Transverse colon (tissue), 4 donors: ENCODE data around the gene OSBPL6. TPM values are rescaled to one million over a fixed set of nuclear protein-coding genes. Genes with fewer than 3 reads are reported as not detected.

Experiments used
- DNase-seq: peaks from one replicate; pipeline ENCODE4 v3.0.0-alpha.2; 2019
- H3K27ac ChIP-seq, 4 donors: fragments of 200-600 bp; sonication (generic); 2 replicates each; pipeline ENCODE4 v1.5.1; 2016 to 2018; ENCODE audit warnings: inconsistent platforms in 4 of 4
- H3K27me3 ChIP-seq: fragments of 200-600 bp; sonication (generic); 2 replicates; pipeline ENCODE4 v1.5.1; 2017; ENCODE audit warnings: inconsistent platforms
- H3K36me3 ChIP-seq, 4 donors: fragments of 200-600 bp; sonication (generic); 2 replicates each; pipeline ENCODE4 v1.5.1; 2017 to 2019; ENCODE audit warnings: inconsistent platforms in 4 of 4
- H3K4me1 ChIP-seq, 4 donors: fragments of 200-600 bp; sonication (generic); 2 replicates each; pipeline ENCODE4 v1.5.1; 2017 to 2020; ENCODE audit warnings: inconsistent platforms in 4 of 4
- H3K4me3 ChIP-seq, 4 donors: fragments of 200-600 bp; sonication (generic); 1 replicate in 1 of 4; 2 replicates in 3 of 4; pipeline versions ENCODE4 v1.5.1 to v1.6.1; 2017 to 2019; ENCODE audit warnings: inconsistent platforms in 4 of 4
- H3K9me3 ChIP-seq, 2 donors: fragments of 200-600 bp; sonication (generic); 2 replicates each; pipeline ENCODE4 v1.5.1; 2017 to 2019; ENCODE audit warnings: inconsistent platforms in 2 of 2
- CTCF ChIP-seq, 5 experiments: fragments of 200-600 bp in 3 of 5; fragments of 450-650 bp in 2 of 5; sonication (generic) in 3 of 5; IDR thresholded peaks; 1 replicate in 2 of 5; 2 replicates in 3 of 5; pipeline ENCODE4 v1.5.1; 2016 to 2017; ENCODE audit warnings: antibody characterized with exemption in 5 of 5, inconsistent platforms in 3 of 5, mild to moderate bottlenecking in 2 of 5, moderate library complexity in 1 of 5
- EP300 ChIP-seq: sonication (generic); formaldehyde crosslinking; IDR thresholded peaks from one replicate; pipeline ENCODE4 v1.6.1; 2017; ENCODE audit warnings: antibody characterized with exemption, low read depth
- POLR2A ChIP-seq: fragments of 450-650 bp; IDR thresholded peaks from one replicate; pipeline ENCODE4 v1.6.1; 2016; ENCODE audit warnings: antibody characterized with exemption, mild to moderate bottlenecking, moderate library complexity
- POLR2AphosphoS5 ChIP-seq, 3 donors: sonication (generic); formaldehyde crosslinking; IDR thresholded peaks; one replicate each; pipeline ENCODE4 v1.6.1; 2016; ENCODE audit warnings: antibody characterized with exemption in 3 of 3
- WGBS, 2 donors: methylation state at CpG; one replicate each; pipeline ENCODE4 v1.1.5; 2018; ENCODE audit warnings: low coverage in 1 of 2; 5-methylcytosine and 5-hydroxymethylcytosine counted together
- in situ Hi-C, 4 donors: fragments of 200-750 bp; cut with MboI; loops; one replicate each; pipeline versions ENCODE4 v1.15.0 to v1.15.1; 2017; ENCODE audit warnings: low sequenced_read_pairs in 3 of 4, low pct_ligation_motif_present in 1 of 4, low pct_unique_long_range_greater_than_20kb in 1 of 4
- intact Hi-C: fragments of 100-400 bp; cut with DNase I; formaldehyde crosslinking; loops from one replicate; pipeline ENCODE4 v1.15.1; 2023; ENCODE audit warnings: low total_unique reads
- total RNA-seq, 4 donors: library from RNA; depleted of rRNA; stranded (reverse); fragments of >200 nt; gene quantifications; one replicate each; pipeline ENCODE4 v1.1.0, GENCODE V29; 2016

OSBPL6 gene
- total RNA-seq, 4 donors from 2014 or later = 0.95 to 4.0 (median 2.5) TPM

GRCh38 chr2:178295906-178296305 is 101.6 kb downstream of the OSBPL6 start:
- no peak for DNase-seq
- TF ChIP-seq CTCF (IDR thresholded peaks at IDR 0.05) (no peak), EP300 (no peak), POLR2AphosphoS5 (IDR thresholded peaks at IDR 0.05) (no peak), POLR2A (no peak)
- H3K9me3 ChIP-seq = no peaks in the 10 kb centered on the region
- no peaks in the 10 kb centered on the region for H3K36me3 ChIP-seq
- H3K27ac ChIP-seq = no peak overlapping the region
- H3K27me3 ChIP-seq = no peaks in the 10 kb centered on the region
- WGBS, 2 donors = 85 to 100% methylated on average over 1 to 3 of the region's 3 CpGs
- H3K4me3 ChIP-seq = no peak overlapping the region
- intact Hi-C loops (no loop called here), in situ Hi-C loops (loop anchor here in 2 of 4 donors (25.0 kb wide), 2 partner anchors 159 to 184 kb away; partner anchors contain the start of gene RBM45 (in 1 of the 2))
- H3K4me1 ChIP-seq = peaks cover 0 to 8% (median 3%) of the 10 kb centered on the region in 4 donors

- no peak overlapping the region for H3K27ac ChIP-seq
- in situ Hi-C loops = loop anchor here in 2 of 4 donors (25.0 kb wide), 2 partner anchors 159 to 184 kb away; partner anchors contain the start of gene RBM45 (in 1 of the 2)
- intact Hi-C loops = no loop called here
- 83 to 85% methylated on average over 3 to 5 of the region's 5 CpGs for WGBS, 2 donors
- H3K4me3 ChIP-seq = no peak overlapping the region
- H3K9me3 ChIP-seq = no peaks in the 10 kb centered on the region
- peaks cover 0 to 8% (median 3%) of the 10 kb centered on the region in 4 donors for H3K4me1 ChIP-seq
- no peaks in the 10 kb centered on the region for H3K27me3 ChIP-seq
- H3K36me3 ChIP-seq = no peaks in the 10 kb centered on the region
- no peak for TF ChIP-seq EP300
- DNase-seq = no peak
These were observed 102.2 kb downstream of the OSBPL6 start for GRCh38 chr2:178296394-178297090.

GRCh38 chr2:178297091-178297411 is 102.7 kb downstream of the OSBPL6 start:
- Histone ChIP-seq H3K9me3 (no peaks in the 10 kb centered on the region), H3K27me3 (no peaks in the 10 kb centered on the region), H3K4me3 (no peak overlapping the region), H3K4me1 (peaks cover 0 to 8% (median 3%) of the 10 kb centered on the region in 4 donors), H3K36me3 (no peaks in the 10 kb centered on the region), H3K27ac (no peak overlapping the region)
- TF ChIP-seq POLR2A = no peak
- TF ChIP-seq EP300 = no peak
- TF ChIP-seq POLR2AphosphoS5 (IDR thresholded peaks at IDR 0.05) = no peak
- TF ChIP-seq CTCF (IDR thresholded peaks at IDR 0.05) = no peak
- in situ Hi-C loops = loop anchor here in 2 of 4 donors (25.0 kb wide), 2 partner anchors 160 to 185 kb away; partner anchors contain the start of gene RBM45 (in 1 of the 2)
- intact Hi-C loops = no loop called here
- no peak for DNase-seq
- 85 to 100% methylated on average over 1 of the region's 1 CpG for WGBS, 2 donors

- no peak for TF ChIP-seq POLR2A
- no peaks in the 10 kb centered on the region for H3K36me3 ChIP-seq
- no peak overlapping the region for H3K27ac ChIP-seq
- H3K4me1 ChIP-seq = peaks cover 0 to 6% (median 0%) of the 10 kb centered on the region in 4 donors
- DNase-seq = no peak
- in situ Hi-C loops = loop anchor here in 2 of 4 donors (25.0 kb wide), 2 partner anchors 161 to 186 kb away; partner anchors contain the start of gene RBM45 (in 1 of the 2)
- no peaks in the 10 kb centered on the region for H3K9me3 ChIP-seq
- no peaks in the 10 kb centered on the region for H3K27me3 ChIP-seq
- intact Hi-C loops = no loop called here
- H3K4me3 ChIP-seq = no peak overlapping the region
These were observed 104.5 kb downstream of the OSBPL6 start for GRCh38 chr2:178298785-178299212.

GRCh38 chr2:178301649-178302238 is 107.4 kb downstream of the OSBPL6 start:
- 67 to 77% methylated on average over 3 of the region's 3 CpGs for WGBS, 2 donors
- no peak overlapping the region for H3K4me3 ChIP-seq
- intact Hi-C loops (no loop called here), in situ Hi-C loops (no loop called here)
- H3K9me3 ChIP-seq = no peaks in the 10 kb centered on the region
- no peaks in the 10 kb centered on the region for H3K36me3 ChIP-seq
- H3K27ac ChIP-seq = no peak overlapping the region
- DNase-seq = no peak
- no peak for TF ChIP-seq POLR2AphosphoS5 (IDR thresholded peaks at IDR 0.05)
- no peak for TF ChIP-seq POLR2A
- TF ChIP-seq EP300 = no peak
- TF ChIP-seq CTCF (IDR thresholded peaks at IDR 0.05) = no peak
- no peaks in the 10 kb centered on the region for H3K4me1 ChIP-seq
- H3K27me3 ChIP-seq = no peaks in the 10 kb centered on the region
